HTR-8/SVneo (cell line): Measurements from ENCODE around the gene NHS.

Source experiments
- DNase-seq: peaks from one replicate; pipeline ENCODE4 v3.0.0; 2011; ENCODE audit warnings: low spot score, mixed read lengths; ENCODE audit not compliant: insufficient read length
- FAIRE-seq: peaks from 2 replicates; lab custom pipeline; 2011; peaks lifted over from hg19 to GRCh38; lab: Jason Lieb, UNC

NHS gene

DNA sequence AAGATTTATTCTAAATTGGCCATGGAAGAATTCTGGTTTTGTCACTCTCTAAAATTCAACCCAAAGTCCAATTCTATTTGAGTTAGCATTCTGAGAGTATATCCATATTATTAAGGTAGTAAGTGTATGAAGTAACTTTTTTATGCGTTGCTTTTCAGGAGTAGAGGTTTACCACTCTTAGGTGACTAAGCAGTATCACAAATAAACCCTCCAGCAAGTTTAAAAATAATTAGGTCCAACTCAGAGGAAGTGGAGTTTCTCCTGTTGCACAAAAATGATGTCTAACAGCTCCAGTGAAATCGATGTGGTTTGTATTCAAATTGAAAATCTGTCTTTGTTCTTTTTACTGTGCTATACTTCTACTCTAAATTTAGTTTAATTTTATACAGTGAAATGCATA lies 368.9 kb downstream of the NHS start:
- DNase-seq, result no peak
- FAIRE-seq, result no peak

DNA sequence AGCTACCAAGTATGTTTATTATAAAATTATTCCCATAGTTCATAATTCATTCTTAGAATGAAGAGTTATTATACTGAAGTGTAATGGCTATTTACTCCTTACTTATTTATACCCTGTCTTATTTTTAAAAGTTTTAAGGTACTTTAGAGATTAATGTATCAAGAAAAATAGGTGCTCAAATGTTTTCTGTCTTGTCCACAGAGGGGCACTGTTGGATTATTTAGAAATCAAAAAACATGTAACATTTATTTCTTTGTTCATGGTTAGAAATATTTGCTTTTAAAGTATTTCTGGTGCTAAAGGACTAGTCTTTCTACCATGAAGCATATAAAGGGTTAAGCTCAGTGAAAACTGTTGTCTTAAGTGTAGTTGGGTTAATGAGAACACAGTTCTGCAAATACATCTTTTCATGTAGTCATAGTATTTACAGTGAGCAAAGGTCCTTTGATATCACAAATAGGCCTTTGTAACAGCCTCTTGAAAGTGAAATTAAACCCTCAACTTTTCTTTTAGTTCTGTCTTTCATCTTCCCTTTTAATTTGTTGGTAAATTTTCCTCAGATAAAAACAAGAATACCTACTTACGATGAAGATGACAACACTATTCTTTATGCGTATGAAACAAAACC lies 370.0 kb downstream of the NHS start:
- no peak for FAIRE-seq
- no peak for DNase-seq

DNA sequence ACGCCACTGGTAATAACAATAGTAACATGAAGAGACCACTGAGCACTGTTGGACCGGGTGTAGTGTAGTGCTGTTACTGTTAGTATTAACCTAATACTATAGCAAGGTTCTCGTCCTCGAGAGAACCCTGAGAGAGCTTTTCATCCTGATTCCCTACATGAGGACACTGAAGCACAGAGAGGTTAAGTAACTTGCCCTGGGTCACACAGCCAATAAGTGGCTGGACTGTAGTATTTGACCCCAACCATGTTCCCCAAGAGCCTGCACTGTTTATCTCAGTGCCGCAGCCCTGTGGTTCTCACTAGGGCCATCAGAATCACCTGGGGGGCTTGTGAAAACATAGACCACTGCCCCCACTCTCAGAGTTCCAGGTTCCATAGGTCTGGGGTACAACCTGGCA lies 372.7 kb downstream of the NHS start:
- no peak for FAIRE-seq

DNA sequence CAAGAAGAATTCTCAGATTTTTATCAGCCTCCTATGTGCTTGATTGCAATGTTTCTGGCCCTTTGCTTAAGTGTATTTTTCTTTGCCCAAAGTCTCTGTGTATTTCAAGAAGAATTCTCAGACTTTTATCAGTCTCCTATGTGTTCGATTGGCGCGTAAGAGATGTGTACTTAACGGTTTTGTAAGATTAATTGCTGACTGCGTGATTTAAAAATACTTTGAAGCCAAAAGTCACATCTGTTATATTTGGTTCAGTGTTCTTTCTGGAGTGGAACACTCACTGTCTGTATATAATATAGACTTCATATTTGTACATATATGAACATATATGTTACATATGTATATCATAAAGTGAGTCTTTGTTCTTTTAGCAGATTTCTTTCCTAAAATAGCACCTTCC lies 373.7 kb downstream of the NHS start:
- no peak for DNase-seq
- FAIRE-seq, result no peak

More for the DNA sequence above, 372.7 kb downstream of the NHS start:
- DNase-seq, result no peak

DNA sequence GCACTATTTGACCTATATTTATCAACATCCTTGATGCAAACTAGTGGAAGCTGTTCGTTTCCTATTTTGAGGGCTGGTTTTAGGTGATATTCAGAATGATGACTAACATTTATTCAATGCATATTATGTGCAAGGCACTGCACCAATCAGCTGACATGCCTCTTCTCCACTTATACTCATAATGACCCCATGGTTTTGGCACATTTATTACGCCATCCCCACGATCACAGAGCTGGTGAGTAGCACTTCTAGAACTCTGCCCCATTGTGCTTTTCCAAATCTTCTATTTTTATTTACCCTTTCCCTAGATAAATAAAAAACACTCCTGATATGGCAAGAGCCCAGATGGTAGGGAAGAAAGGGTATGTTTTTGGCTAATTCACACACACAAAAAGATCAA lies 375.4 kb downstream of the NHS start:
- FAIRE-seq, result no peak
- no peak for DNase-seq

DNA sequence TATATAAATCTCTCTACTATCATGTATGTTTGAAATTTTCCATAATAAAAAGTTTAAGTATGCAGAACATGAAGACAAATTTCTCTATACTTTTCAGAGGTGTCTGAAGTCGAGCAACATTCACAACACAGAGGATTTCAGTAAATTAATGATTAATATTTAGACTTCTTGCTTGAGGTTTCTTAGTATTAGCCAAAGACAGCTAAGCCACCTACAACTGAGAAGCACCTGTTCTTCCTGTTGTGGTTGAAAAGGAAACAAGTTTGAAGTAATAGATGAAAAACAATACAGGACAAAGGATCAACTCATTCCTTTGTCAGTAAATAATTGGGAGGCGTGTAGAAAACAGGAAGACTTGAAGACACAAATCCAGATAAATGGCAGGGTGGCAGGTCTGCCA lies 383.4 kb downstream of the NHS start:
- FAIRE-seq (no peak), DNase-seq (no peak)

DNA sequence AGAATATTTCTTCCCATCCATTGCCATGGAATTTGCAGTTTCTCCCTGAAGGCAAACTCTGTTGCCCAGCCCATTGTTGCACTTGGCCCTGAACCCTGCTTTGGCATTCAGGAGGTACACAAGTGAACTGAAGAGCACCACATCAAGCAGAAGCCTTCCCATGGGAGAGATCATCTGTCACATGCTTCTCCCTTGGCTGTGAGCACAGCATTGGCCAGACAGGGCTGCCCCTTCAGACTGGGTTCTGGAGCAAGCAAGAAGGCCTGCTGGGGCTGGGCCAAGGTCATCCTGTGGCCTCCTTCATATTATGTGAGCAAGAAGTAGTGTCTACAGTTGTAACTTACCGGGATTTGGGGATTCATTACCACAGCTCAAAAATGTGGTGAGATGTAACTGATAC lies 385.0 kb downstream of the NHS start:
- no peak for DNase-seq
- FAIRE-seq, result no peak

DNA sequence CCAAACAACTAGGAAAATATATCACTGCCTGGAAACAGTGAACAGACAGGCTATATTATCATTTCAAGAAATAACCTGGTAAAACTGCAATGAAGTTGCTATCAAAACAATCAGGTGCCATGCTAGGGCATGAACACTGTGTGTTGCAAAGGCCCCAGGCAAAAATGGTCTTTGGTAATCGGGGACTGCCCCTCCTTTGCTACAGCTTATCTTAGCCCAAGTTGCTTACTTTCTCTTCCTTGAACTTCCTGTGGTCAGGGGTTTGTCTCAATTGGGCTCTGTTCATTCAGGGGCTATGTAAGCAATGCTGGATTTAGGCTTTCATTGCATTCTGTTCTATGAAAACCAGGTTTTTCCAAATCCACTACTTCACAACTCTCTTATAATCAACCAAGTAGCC lies 392.7 kb downstream of the NHS start:
- DNase-seq (no peak), FAIRE-seq (no peak)

DNA sequence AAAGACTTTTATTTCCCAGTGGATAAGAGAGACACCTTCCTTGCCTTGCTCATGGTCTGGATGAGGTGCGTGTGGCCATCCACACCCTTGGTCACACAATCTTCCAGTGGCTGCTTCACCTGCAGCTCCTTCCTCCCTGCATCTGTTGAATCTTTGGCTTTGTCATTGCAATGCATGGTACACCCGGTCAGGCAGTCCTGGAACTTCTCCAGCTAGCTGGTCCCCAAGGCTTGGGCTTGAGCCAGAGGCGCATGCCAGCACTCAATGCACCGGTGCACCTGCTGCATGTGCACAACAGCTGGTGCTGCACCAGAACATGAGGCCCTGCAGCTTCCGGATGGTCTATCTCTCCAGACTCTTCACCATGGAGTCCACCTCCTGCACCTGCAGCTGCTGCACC lies 394.0 kb downstream of the NHS start:
- DNase-seq, result no peak

DNA sequence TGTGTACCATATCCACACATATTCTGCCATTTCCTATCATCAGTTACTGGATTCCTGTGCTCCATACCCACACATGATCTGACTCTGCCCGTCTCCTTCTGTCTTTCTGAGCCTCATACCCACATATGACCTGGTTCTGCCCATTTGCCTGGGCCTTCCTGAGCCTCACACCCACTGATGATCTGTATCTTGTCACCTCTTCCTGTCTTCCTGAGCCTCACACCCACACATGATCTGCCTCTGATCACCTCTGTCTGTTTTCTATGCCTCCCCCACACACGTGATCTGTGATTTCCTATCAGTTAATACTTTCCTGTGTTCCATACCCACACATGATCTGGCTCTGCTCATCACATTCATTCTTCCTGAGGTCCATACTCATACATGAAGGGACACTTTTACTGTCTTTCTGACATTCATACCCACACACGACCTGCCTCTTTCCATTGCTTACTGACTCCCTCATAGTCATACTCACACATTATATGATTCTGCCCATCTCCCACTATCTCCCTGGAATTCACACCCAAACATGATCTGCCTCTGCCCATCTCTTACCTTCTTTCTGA lies 394.8 kb downstream of the NHS start:
- DNase-seq, result no peak
- FAIRE-seq, result no peak

More for the DNA sequence above, 394.0 kb downstream of the NHS start:
- no peak for FAIRE-seq

DNA sequence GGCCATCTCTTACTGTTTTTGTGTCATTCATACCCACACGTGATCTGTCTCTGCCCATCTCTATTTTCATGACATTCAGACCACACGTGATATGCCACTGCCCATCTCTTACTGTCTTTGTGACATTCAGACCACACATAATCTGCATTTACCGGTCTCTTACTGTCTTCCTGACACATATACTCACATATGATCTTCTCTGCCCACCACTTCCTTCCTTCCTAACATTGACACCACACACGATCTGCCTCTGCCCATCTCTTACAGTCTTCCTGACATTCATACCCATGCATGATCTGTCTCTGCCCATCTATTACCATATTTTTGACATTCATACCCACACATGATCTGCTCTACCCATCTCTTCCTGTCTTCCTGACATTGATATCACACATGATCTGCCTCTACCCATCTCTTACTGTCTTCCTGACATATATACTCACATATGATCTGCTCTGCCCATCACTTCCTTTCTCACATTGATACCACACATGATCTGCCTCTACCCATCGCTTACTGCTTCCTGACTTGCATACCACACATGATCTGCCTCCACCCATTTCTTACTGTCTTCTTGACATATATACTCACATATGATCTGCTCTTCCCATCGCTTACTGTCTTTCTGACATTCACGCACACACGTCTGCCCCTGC lies 398.3 kb downstream of the NHS start:
- FAIRE-seq (no peak), DNase-seq (no peak)

DNA sequence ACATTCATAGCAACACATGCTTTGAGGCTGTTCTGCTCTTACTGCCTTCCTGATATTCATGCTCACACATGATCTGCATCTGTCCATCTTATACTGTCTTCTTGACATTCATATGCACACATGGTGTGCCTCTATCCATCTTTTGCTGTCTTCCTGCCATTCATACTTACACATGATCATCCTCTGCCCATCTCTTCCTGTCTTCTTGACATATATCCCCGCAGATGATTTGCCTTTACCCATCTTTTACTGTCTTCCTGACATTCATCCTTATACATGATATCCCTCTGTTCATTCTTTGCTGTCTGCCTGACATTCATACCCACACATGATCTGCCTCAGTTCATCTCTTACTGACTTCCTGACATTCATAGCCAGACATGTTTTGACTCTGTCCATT lies 399.1 kb downstream of the NHS start:
- no peak for FAIRE-seq
- no peak for DNase-seq

DNA sequence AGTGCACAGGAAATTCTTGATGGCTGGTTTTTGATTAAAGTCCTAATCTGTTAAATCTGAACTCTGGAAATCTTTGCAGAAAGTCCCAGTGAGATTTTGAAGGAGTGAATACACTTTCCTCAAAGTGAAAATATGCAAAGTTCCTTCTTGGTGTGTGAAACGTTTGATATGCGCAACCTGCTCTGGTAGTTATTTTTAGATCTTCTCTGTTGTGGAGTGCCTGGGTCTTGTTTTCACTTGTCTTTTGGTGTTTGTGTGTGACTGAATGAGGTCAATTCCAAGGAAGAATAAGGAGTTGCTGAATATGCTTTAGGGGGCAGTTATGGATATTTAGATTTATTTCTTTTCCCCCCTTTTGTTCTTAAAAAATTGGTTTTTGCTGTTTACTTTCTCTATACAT lies 404.0 kb downstream of the NHS start:
- FAIRE-seq (no peak), DNase-seq (no peak)

DNA sequence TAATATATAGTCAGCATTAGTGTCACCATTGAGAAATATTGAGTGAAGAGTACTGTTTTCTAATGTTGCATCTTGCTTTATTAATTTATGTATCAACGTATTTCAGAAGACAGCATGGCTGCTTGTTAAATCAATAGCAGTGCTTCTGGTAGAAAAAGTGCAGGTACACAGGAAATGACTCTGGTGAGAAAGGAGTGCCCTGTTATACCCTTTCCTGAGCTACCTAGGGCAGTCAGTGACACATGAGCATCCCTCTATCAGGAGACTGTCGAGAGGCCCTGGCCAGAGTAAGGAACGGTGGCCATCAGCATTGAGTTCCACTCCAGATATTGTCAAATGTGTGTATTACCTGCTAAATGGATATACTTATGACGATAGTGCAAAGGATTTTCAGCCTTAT lies 404.4 kb downstream of the NHS start:
- no peak for FAIRE-seq
- DNase-seq, result no peak
